Suppressor macrophage (primary cell): ENCODE data around the gene SYNC.

Source experiments
- DNase-seq, 4 experiments: peaks; one replicate each; pipeline ENCODE4 v3.0.0-alpha.2; 2020 to 2022
- total RNA-seq, 17 experiments: gene quantifications; one replicate each; lab custom pipeline; 2026; ENCODE audit warnings: mixed read lengths in 6 of 17, inconsistent platforms in 3 of 17; lab: John Stamatoyannopoulos, UW

SYNC gene
- total RNA-seq: 0.04 to 13.9 (median 1.7) reads per million in 17 experiments

- peak in 3 of 4 experiments; percentile 28 to 58 (median 47) for DNase-seq
Measured at GRCh38 chr1:32702599-32703478, at the start of gene SYNC. SYNC (minus strand) TSS chr1:32702770; CDS start chr1:32702660, 110 bp downstream.

- peak in 1 of 4 experiments; percentile 13 for DNase-seq
Measured at GRCh38 chr1:32749771-32750170, 47.2 kb upstream of the SYNC start.

- DNase-seq: peak in 3 of 4 experiments; percentile 31 to 60 (median 38)
Measured at GRCh38 chr1:32749332-32749731, 46.8 kb upstream of the SYNC start.

- no peak for DNase-seq
Measured at GRCh38 chr1:32748926-32749325, 46.4 kb upstream of the SYNC start.

GRCh38 chr1:32748348-32748747 lies 45.8 kb upstream of the SYNC start:
- DNase-seq: no peak

- no peak for DNase-seq
Measured at GRCh38 chr1:32746130-32746529, 43.6 kb upstream of the SYNC start.

GRCh38 chr1:32744071-32744425 lies 41.5 kb upstream of the SYNC start:
- DNase-seq: no peak

- DNase-seq: no peak
Measured at GRCh38 chr1:32743380-32744070, 41.0 kb upstream of the SYNC start.

- peak in 1 of 4 experiments; percentile 44 for DNase-seq
Measured at GRCh38 chr1:32742956-32743355, 40.4 kb upstream of the SYNC start.

GRCh38 chr1:32742199-32742947 lies 39.8 kb upstream of the SYNC start:
- peak in 1 of 4 experiments; percentile 28 for DNase-seq

- DNase-seq: peak in 3 of 4 experiments; percentile 17 to 75 (median 49)
Measured at GRCh38 chr1:32741413-32742198, 39.0 kb upstream of the SYNC start.

- no peak for DNase-seq
Measured at GRCh38 chr1:32741059-32741412, 38.5 kb upstream of the SYNC start.

- DNase-seq: no peak
Measured at GRCh38 chr1:32736812-32737791, 34.5 kb upstream of the SYNC start.

GRCh38 chr1:32733582-32734321 lies 31.2 kb upstream of the SYNC start:
- peak in 1 of 4 experiments; percentile 51 for DNase-seq

- no peak for DNase-seq
Measured at GRCh38 chr1:32729254-32730046, 26.9 kb upstream of the SYNC start.

GRCh38 chr1:32728413-32729077 lies 26.0 kb upstream of the SYNC start:
- DNase-seq: no peak

- no peak for DNase-seq
Measured at GRCh38 chr1:32727876-32728275, 25.3 kb upstream of the SYNC start.

- peak; percentile 38 to 70 (median 64) for DNase-seq
Measured at GRCh38 chr1:32725615-32725982, 23.0 kb upstream of the SYNC start.
